ACC112 (cell line): ENCODE measurements around the gene HEATR5A.
A peak's percentile ranks its signal among the peaks of the same experiment; 100 is the strongest.
"Not testable (repeated sequence)": the region's sequence is repeated elsewhere in the genome, so short reads cannot be mapped to it uniquely, and the experiment has no call there.

Source experiments
- H2AFZ ChIP-seq: fragments of 200-600 bp; sonication (generic); one replicate; pipeline ENCODE4 v1.6.0; 2017; ENCODE audit warnings: antibody characterized with exemption, low read length; ENCODE audit not compliant: unreplicated experiment
- H3K27ac ChIP-seq: fragments of 200-600 bp; sonication (generic); 2 replicates; pipeline ENCODE4 v1.5.1; 2014; ENCODE audit warnings: low read depth, mild to moderate bottlenecking, antibody characterized with exemption, low read length, moderate library complexity
- H3K27me3 ChIP-seq: fragments of 200-600 bp; sonication (generic); 2 replicates; pipeline ENCODE4 v1.6.1; 2014; ENCODE audit warnings: mild to moderate bottlenecking, antibody characterized with exemption, low read length, moderate library complexity, mixed read lengths; ENCODE audit not compliant: insufficient read depth
- H3K36me3 ChIP-seq: fragments of 200-600 bp; sonication (generic); 2 replicates; pipeline ENCODE4 v1.6.1; 2016; ENCODE audit warnings: mild to moderate bottlenecking, antibody characterized with exemption, low read length, moderate library complexity, mixed read lengths; ENCODE audit not compliant: insufficient read depth
- H3K4me1 ChIP-seq: fragments of 200-600 bp; sonication (generic); one replicate; pipeline ENCODE4 v1.6.1; 2016; ENCODE audit warnings: low read length, mixed read lengths; ENCODE audit not compliant: insufficient read depth, unreplicated experiment, control insufficient read depth
- H3K4me3 ChIP-seq: fragments of 200-600 bp; sonication (generic); 2 replicates; pipeline ENCODE4 v1.5.1; 2014; ENCODE audit warnings: mild to moderate bottlenecking, low read depth, low read length
- H3K79me2 ChIP-seq: fragments of 200-600 bp; sonication (generic); one replicate; pipeline ENCODE4 v1.6.0; 2016; ENCODE audit warnings: low read length; ENCODE audit not compliant: control insufficient read depth, unreplicated experiment, insufficient read depth

HEATR5A gene

GRCh38 chr14:31388687-31389413 lies 31.5 kb downstream of the HEATR5A start:
- no peak overlapping the region for H3K4me3 ChIP-seq
- H3K27ac ChIP-seq: peak overlapping the region; percentile 3
- no peaks in the 10 kb centered on the region for H3K4me1 ChIP-seq
- H3K36me3 ChIP-seq: no peaks in the 10 kb centered on the region
- H3K27me3 ChIP-seq: no peaks in the 10 kb centered on the region
- no peak overlapping the region for H2AFZ ChIP-seq
- no peaks in the 10 kb centered on the region for H3K79me2 ChIP-seq

- Histone ChIP-seq H3K4me1 (no peaks in the 10 kb centered on the region), H2AFZ (no peak overlapping the region), H3K36me3 (peaks cover 3% of the 10 kb centered on the region), H3K27ac (no peak overlapping the region), H3K27me3 (no peaks in the 10 kb centered on the region), H3K79me2 (no peaks in the 10 kb centered on the region), H3K4me3 (no peak overlapping the region)
These were observed 33.3 kb downstream of the HEATR5A start for GRCh38 chr14:31387091-31387490.

- H2AFZ ChIP-seq: no peak overlapping the region
- no peaks in the 10 kb centered on the region for H3K79me2 ChIP-seq
- peaks cover 7% of the 10 kb centered on the region for H3K36me3 ChIP-seq
- no peak overlapping the region for H3K27ac ChIP-seq
- H3K4me3 ChIP-seq: no peak overlapping the region
- no peaks in the 10 kb centered on the region for H3K4me1 ChIP-seq
- no peaks in the 10 kb centered on the region for H3K27me3 ChIP-seq
These were observed 34.1 kb downstream of the HEATR5A start for GRCh38 chr14:31386271-31386670.

DNA sequence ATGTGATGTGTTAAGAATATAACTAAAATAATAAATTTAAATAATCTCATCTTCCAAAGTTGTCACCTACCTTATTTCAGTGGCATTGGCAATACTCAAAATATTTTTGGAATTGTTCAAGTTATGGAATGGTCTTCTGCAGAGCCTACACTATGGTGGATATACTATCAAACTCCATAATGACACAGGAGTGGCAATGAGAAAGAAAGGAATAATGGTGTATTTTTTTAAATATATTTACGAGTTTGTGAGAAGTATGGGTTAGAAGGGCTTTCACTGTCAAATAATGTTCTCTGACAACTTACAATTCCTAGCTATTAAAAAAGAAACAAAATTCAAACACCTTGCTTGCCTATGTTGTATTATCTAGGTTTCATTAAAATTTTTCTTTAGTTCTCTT lies 38.1 kb downstream of the HEATR5A start:
- H3K4me3 ChIP-seq: no peak overlapping the region
- no peaks in the 10 kb centered on the region for H3K4me1 ChIP-seq
- H3K27ac ChIP-seq: no peak overlapping the region
- peaks cover 7% of the 10 kb centered on the region for H3K36me3 ChIP-seq
- H2AFZ ChIP-seq: no peak overlapping the region
- no peaks in the 10 kb centered on the region for H3K79me2 ChIP-seq
- no peaks in the 10 kb centered on the region for H3K27me3 ChIP-seq

GRCh38 chr14:31380106-31380505 lies 40.2 kb downstream of the HEATR5A start:
- Histone ChIP-seq H3K36me3 (peaks cover 7% of the 10 kb centered on the region), H3K27ac (no peak overlapping the region), H2AFZ (no peak overlapping the region), H3K27me3 (no peaks in the 10 kb centered on the region), H3K79me2 (no peaks in the 10 kb centered on the region), H3K4me3 (no peak overlapping the region), H3K4me1 (no peaks in the 10 kb centered on the region)

GRCh38 chr14:31379125-31379947 lies 41.0 kb downstream of the HEATR5A start:
- H3K4me1 ChIP-seq, H3K4me3 ChIP-seq, H3K27ac ChIP-seq, H3K27me3 ChIP-seq, H3K79me2 ChIP-seq, H2AFZ ChIP-seq, H3K36me3 ChIP-seq: not testable (repeated sequence)

- 0 out of 2 replicates have a peak, but pooled peaks cover 4% of the 10 kb centered on the region for H3K36me3 ChIP-seq
- no peak overlapping the region for H2AFZ ChIP-seq
- H3K4me1 ChIP-seq: no peaks in the 10 kb centered on the region
- H3K4me3 ChIP-seq: no peak overlapping the region
- no peaks in the 10 kb centered on the region for H3K79me2 ChIP-seq
- no peak overlapping the region for H3K27ac ChIP-seq
- H3K27me3 ChIP-seq: no peaks in the 10 kb centered on the region
These were observed 42.9 kb downstream of the HEATR5A start for GRCh38 chr14:31377433-31377832.

GRCh38 chr14:31371646-31372045 lies 48.7 kb downstream of the HEATR5A start:
- no peak overlapping the region for H2AFZ ChIP-seq
- no peak overlapping the region for H3K4me3 ChIP-seq
- no peaks in the 10 kb centered on the region for H3K4me1 ChIP-seq
- H3K27me3 ChIP-seq: no peaks in the 10 kb centered on the region
- no peaks in the 10 kb centered on the region for H3K36me3 ChIP-seq
- no peaks in the 10 kb centered on the region for H3K79me2 ChIP-seq
- H3K27ac ChIP-seq: no peak overlapping the region

DNA sequence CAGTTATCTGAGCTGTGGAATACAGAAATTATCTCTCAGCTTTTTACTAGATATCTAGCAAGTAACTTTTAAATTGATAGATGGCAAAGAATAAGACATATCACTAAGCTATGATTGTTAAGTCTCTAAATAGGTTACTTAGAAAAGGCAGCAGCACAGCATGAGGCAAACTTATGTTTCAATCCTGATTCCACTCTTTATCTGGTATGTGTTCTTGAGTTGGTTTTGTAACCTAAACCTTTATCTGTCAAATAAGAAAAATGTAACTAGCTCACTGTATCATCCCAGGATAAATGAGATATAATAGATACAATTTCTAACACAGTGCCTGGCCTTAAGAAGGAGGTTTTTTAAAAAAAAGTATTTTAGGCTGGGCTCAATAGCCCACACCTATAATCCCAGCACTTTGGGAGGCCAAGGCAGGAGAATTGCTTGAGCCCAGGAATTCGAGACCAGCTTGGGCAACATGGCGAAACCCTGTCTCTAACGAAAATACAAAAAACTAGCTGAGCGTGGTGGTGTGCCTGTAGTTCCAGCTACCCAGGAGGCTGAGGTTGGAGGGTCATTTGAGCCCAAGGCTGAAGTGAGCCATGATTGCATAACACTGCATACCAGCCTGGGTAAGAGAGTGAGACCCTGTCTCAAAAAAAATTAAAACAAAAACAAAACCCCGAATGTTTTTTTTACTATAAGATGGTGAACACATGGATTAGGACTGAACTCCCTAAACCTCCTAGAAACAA lies 56.8 kb downstream of the HEATR5A start:
- no peak overlapping the region for H2AFZ ChIP-seq
- no peak overlapping the region for H3K4me3 ChIP-seq
- no peaks in the 10 kb centered on the region for H3K27me3 ChIP-seq
- no peak overlapping the region for H3K27ac ChIP-seq
- 0 out of 2 replicates have a peak, but pooled peaks cover 7% of the 10 kb centered on the region for H3K36me3 ChIP-seq
- no peaks in the 10 kb centered on the region for H3K79me2 ChIP-seq
- H3K4me1 ChIP-seq: peaks cover 7% of the 10 kb centered on the region

GRCh38 chr14:31362746-31363145 lies 57.6 kb downstream of the HEATR5A start:
- Histone ChIP-seq H3K4me1 (peaks cover 7% of the 10 kb centered on the region), H3K27me3 (no peaks in the 10 kb centered on the region), H3K27ac (no peak overlapping the region), H3K79me2 (no peaks in the 10 kb centered on the region), H3K4me3 (no peak overlapping the region), H3K36me3 (peaks cover 13% of the 10 kb centered on the region; the same call in 1 of the 2 replicates), H2AFZ (no peak overlapping the region)
